Measurements from ENCODE around the gene BORCS6. TPM values are rescaled to one million over a fixed set of nuclear protein-coding genes. Genes with fewer than 3 reads are reported as not detected.

Gene BORCS6
- total and polyA plus RNA-seq, 9 of the 15 experiments (the other 6 are each of a cell fraction or from before 2014, with no cell fraction given) = 0.01 to 7.4 (median 2.3) TPM

- no peak for TF ChIP-seq PATZ1 (CRISPR knock-in tag; IDR thresholded peaks at IDR 0.05; ENCODE audit: borderline replicate concordance)
- TF ChIP-seq SAP30 (IDR thresholded peaks at IDR 0.05; ENCODE audit: borderline replicate concordance, insufficient read depth, low read depth, low read length, poor library complexity, severe bottlenecking) = peak; percentile 56
- TF ChIP-seq FOXA3 (CRISPR knock-in tag; conservative IDR thresholded peaks at IDR 0.05 in 1 of 2, IDR thresholded peaks at IDR 0.05 in 1 of 2) = peak; percentile 82 to 98
- peak in 1 of 2 experiments; percentile 55; a peak in 1 of 4 replicates for TF ChIP-seq TRIM24 (IDR thresholded peaks at IDR 0.05)
- peak; percentile 71 for TF ChIP-seq POLR2A (conservative IDR thresholded peaks at IDR 0.05)
- peak; percentile 56; the same call in 1 of the 2 replicates for TF ChIP-seq ELF4 (CRISPR knock-in tag; IDR thresholded peaks at IDR 0.05)
- TF ChIP-seq YBX1 (IDR thresholded peaks at IDR 0.05) = no peak
- no peak for TF ChIP-seq HEY1 (CRISPR knock-in tag; IDR thresholded peaks at IDR 0.05; ENCODE audit: borderline replicate concordance)
- peak; percentile 69; the same call in 1 of the 2 replicates for TF ChIP-seq FOXP4 (CRISPR knock-in tag; IDR thresholded peaks at IDR 0.05; ENCODE audit: borderline replicate concordance)
- no peak for TF ChIP-seq HMBOX1 (IDR thresholded peaks at IDR 0.05)
- TF ChIP-seq CREB1 (IDR thresholded peaks at IDR 0.05) = peak; percentile 83
- TF ChIP-seq CREB1 (CRISPR knock-in tag; IDR thresholded peaks at IDR 0.05) = peak; percentile 83
- no peak for TF ChIP-seq MXD1 (CRISPR knock-in tag; IDR thresholded peaks at IDR 0.05; ENCODE audit: borderline replicate concordance, poor library complexity, severe bottlenecking)
- no peak for TF ChIP-seq HNRNPH1 (optimal IDR thresholded peaks at IDR 0.05; ENCODE audit: low read depth, low read length)
- no peak for TF ChIP-seq TAF7 (tag; IDR thresholded peaks at IDR 0.05)
- TF ChIP-seq DPF2 (IDR thresholded peaks at IDR 0.05) = peak; percentile 32; the same call in 1 of the 2 replicates
- TF ChIP-seq RNF219 (CRISPR knock-in tag; IDR thresholded peaks at IDR 0.05) = no peak
- TF ChIP-seq FOXM1 (IDR thresholded peaks at IDR 0.05; ENCODE audit: low read depth) = 0 out of 2 replicates have a peak, but pooled peaks have one; percentile 8
- no peak for TF ChIP-seq FOXM1 (CRISPR knock-in tag; IDR thresholded peaks at IDR 0.05; ENCODE audit: low read depth)
- TF ChIP-seq CBFA2T2 (conservative IDR thresholded peaks at IDR 0.05) = no peak
Measured at GRCh38 chr17:8156246-8156992, 33.6 kb downstream of the BORCS6 start (continued).
